KG1 (cell line): ENCODE data around the gene DDX31.

Experiments used
- DNase-seq: peaks from one replicate; lab custom pipeline; 2025; lab: John Stamatoyannopoulos, UW

The DDX31 gene

DNA sequence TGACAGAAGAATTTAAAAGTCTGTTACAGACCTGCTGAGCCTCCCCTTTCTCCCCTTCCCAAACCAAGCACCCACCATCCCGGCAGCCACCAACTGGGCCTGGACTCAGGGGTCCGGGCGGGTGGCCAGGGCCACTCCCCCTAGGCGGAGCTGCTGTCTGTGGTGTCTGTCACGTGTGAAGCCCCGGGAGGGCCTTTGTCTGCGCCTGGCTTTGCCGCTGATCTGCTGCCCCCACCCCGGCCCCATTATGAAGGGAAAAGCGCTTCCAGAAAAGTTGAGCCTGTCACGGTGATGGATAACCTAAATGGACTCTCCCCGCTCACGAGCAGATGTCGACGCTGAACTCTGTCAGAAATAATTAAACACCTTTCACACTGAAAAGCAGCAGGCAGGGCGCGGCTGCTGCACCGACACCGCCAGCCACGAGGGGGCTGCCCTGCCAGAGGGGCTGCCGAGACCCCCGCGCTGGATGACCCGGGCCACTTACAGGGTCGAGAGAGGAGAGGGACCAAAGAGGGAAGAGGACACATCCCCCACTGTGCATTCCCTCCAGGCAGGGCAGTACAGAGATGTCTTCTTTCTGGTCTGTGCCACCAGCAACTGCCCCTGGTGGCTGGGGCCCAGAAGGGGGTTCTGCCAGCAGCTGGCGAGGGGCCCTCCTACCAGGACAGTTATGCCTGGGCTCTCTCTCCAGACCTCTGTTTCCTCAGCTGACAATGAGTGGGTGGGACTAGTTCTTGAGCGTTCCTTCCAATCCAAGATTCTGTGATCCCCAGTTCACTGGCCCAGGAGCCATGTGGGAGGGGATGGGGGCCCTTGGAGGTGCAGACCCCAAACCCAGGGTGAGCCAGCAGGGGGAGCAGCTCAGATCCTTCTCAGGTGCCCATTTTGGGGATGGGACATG, 123.4 kb downstream of the DDX31 start:
- no peak for DNase-seq

DNA sequence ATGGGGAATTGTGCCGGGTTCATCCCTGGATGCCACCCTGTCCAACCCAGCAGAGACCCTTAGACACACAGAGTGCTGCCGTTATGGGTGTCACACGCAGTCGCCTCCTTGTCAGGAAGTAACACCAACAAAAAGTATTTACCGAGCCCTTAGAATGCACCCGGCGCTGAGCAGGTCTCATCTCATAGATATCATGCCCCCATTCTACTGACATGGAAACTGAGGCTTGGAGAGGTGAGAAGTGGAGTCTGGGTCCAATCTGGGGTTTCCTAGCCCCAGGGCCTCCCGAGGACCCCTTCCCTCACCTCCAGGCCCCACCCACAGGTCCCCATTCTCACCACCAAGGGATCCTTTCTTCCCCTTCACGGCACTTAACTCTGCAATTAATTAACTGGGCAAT, 124.2 kb downstream of the DDX31 start:
- no peak for DNase-seq

DNA sequence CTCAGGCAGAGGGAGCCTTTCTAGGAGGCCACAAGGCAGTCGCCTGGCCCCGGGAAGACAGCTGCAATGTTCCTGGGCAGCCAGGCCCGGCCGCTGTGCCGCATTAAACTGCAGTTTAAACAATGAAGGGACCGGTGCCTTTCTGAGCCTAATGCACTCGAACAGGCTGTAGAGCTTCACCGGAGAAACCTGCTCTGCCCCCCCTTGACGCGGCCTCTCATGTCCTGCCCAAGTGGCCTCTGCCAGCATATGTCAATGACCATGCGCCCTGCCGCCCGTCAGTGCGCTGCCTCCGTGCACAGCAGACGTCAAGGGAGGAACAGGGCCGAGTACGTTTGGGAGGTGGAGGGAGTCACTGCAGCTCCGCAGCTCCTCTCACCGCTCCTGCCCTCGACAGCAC, 125.8 kb downstream of the DDX31 start:
- no peak for DNase-seq

DNA sequence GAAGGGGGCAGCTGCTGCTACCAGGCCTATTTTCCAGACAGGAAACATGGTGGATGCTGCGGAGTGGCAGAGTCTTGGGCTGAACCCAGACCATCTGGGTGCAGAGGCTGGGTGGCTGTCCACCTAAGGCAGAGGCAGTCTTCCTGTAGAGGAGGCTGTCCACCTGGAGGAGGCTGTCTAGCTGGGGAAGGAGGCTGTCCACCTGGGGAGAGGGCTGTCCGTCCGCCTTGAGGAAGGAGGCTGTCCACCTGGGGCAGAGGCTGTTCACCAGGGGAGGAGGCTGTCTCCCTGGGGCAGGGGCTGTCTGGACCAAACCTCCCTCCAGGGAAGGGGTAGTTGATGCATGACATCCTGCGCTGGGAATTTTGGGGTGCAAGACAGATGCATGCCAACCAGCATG, 126.5 kb downstream of the DDX31 start:
- DNase-seq: no peak
